Cardiac septum (tissue), 1 donor: ENCODE measurements around the gene KIAA1217. TPM values are rescaled to one million over a fixed set of nuclear protein-coding genes. Genes with fewer than 3 reads are reported as not detected.
"Not testable (repeated sequence)": the region's sequence is repeated elsewhere in the genome, so short reads cannot be mapped to it uniquely, and the experiment has no call there.

Experiments
- DNase-seq: peaks from one replicate; pipeline ENCODE4 v3.0.0-alpha.2; 2020; ENCODE audit warnings: low spot score
- intact Hi-C: fragments of 100-400 bp; cut with DNase I; formaldehyde crosslinking; loops from one replicate; pipeline ENCODE4 v1.14.0; 2022
- total RNA-seq: library from RNA; stranded (reverse); fragmentation: NEBNext Ultra II Directional; extraction: Animal tissue kit (Norgen Biotek cat#: 25700); gene quantifications from one replicate; pipeline ENCODE4 v1.2.1, GENCODE V29; 2021
- donor health status: DM: no; HTN: no; CAD: no.

The KIAA1217 gene
- total RNA-seq, 1 donor from 2014 or later, result 24.0 TPM

- intact Hi-C loops, result no loop called here
Observed at GRCh38 chr10:24310104-24310503, 101.2 kb downstream of the KIAA1217 start.

DNA sequence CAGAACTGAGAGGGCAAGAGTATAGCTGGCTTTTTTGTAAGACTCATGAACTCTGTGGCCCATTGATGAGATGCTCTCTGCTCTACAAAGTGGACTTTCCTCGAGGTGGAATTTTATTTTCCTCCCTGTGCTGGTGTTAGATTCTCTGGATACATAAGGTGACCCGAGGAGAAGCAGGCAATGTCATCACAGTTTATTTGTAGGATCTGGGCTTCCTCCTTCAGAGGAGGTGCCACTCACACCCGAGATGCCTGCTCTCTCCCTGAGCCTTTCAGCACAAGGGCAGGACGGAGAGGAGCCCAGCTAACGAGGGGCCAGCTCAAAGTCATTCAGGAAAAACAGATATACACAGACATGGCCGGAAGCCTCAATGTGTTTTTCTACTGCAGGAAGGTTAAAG lies 103.0 kb downstream of the KIAA1217 start:
- intact Hi-C loops, result no loop called here
- no peak for DNase-seq

More at GRCh38 chr10:24310104-24310503, 101.2 kb downstream of the KIAA1217 start:
- no peak for DNase-seq

GRCh38 chr10:24313283-24313682 lies 104.3 kb downstream of the KIAA1217 start:
- intact Hi-C loops, result no loop called here

GRCh38 chr10:24315211-24315610 lies 106.3 kb downstream of the KIAA1217 start:
- intact Hi-C loops, result no loop called here
- DNase-seq, result no peak

More at GRCh38 chr10:24313283-24313682, 104.3 kb downstream of the KIAA1217 start:
- no peak for DNase-seq

- intact Hi-C loops, result no loop called here
- no peak for DNase-seq
Observed at GRCh38 chr10:24318517-24318916, 109.6 kb downstream of the KIAA1217 start.

DNA sequence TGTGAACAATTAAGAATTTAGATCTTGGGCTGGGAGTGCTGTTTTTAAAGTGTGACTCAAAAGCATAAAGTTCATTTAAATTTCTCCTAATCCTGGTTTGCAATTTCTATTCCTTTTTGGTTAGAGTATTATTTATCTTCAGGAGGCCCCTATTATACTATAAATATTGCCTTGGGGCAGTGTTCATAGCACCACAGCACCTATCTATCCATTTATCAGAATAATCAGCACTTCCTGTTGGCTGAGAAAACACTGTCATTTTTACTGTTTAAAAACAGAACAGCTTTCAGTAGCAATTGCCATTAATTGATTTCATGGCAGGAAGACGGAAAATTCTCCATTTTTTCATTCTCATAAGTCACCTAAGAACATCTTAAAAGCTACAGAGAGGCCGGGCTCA lies 111.4 kb downstream of the KIAA1217 start:
- no peak for DNase-seq
- intact Hi-C loops, result no loop called here

DNA sequence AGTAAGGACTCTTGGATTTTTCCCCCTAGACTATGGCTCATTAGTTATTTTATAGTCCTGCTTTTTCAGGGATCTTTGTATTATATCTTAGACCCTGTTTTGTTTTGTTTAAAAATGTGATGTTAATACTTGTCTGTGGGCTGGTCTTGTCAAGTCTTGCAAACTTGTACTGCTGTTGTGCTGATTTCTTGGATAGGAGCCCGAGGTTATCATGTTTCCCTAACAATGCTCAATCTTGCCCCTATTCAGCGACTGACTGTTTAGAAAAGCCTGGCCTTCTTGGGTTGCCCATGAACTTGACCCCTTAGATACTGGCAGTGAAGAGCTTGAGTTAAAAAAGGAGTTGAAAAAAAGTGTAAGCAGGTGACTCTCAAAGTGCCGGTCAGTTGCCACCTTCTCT lies 115.7 kb downstream of the KIAA1217 start:
- DNase-seq, result no peak
- intact Hi-C loops, result no loop called here

- no peak for DNase-seq
- intact Hi-C loops, result no loop called here
Observed at GRCh38 chr10:24331457-24331856, 122.5 kb downstream of the KIAA1217 start.

- intact Hi-C loops, result no loop called here
- no peak for DNase-seq
Observed at GRCh38 chr10:24333736-24334135, 124.8 kb downstream of the KIAA1217 start.

DNA sequence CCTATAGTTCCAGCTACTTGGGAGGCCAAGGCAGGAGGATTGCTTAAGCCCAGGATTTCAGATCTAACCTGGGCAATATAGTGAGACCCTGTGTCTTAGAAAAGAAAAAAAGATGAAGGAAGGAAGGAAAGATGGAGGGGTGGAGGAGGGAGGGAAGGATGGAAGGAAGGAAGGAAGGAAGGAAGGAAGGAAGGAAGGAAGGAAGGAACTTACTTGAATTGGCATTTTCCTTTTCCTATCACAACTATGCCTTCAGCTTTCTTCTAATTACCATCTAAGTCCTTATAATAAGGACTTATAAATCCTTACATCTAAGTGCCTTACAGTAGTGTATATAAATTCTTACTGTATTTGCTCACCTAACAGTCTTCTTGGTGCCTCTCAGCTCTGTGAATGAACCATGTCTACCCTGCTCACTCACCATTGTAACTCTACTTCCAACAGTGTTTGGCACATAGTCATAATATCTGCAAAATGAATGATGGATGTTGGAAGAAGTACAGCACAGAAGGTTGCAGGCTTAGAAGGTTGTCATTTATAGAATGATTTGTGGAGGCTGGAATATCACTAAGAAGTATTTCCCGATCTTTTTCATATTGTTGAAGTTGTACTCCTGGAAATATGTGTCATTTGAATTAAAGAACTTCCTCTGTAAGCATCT lies 125.5 kb downstream of the KIAA1217 start:
- no peak for DNase-seq
- intact Hi-C loops, result no loop called here

DNA sequence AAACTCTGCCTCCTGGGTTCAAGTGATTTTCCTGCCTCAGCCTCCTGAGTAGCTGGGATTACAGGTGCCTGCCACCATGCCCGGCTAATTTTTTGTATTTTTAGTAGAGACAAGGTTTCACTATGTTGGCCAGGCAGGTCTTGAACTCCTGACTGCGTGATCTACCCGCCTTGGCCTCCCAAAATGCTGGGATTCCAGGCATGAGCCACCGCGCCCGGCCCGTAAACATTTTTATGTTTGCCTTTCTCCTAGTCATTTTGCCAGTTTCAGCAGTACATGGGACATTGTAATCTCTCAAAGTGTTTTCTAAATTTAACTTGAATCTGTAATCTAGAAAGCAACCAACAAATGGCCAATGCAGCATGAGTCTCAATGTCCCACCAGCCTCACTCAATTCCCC lies 128.8 kb downstream of the KIAA1217 start:
- intact Hi-C loops, result not testable (repeated sequence)

DNA sequence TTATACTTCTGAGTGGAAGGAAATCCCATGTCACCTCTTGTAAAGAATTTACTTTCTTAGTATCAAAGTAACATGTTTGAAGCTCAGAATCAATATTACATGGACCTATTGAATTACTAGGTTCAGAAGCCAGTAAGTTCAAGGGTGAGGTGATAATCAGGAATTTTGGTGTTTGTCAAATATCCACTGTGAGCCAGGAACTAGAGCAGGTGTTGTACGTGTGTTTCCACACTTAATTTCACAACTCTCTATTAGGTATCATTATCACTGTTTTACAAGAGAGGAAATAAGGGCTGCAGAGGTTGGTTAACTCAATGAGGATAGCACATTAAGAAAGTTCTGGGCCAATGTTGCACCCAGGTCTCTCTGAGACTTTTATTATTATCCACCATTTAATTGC lies 130.4 kb downstream of the KIAA1217 start:
- intact Hi-C loops, result no loop called here
- no peak for DNase-seq

More for the DNA sequence above, 128.8 kb downstream of the KIAA1217 start:
- not testable (repeated sequence) for DNase-seq

DNA sequence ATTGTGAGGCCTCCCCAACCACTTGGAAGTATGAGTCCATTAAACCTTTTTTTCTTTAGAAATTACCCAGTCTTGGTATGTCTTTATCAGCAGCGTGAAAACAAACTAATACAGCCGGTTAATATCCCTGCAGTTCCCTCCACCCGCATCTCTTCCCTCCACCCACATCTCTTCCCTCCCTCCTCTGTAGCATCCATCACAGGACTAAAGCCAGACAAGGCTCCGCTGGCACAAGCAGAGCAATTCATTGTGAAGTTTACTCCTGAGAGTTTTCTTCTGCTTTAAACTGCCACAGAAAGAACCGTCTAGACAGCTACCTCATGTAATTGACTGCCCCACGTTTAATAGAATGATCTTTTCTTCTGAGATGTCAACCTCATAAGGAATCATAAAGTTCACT lies 131.5 kb downstream of the KIAA1217 start:
- no peak for DNase-seq
- intact Hi-C loops, result loop anchor here (10.0 kb wide), 1 partner anchor 126 kb away; no protein-coding TSS in a partner anchor

DNA sequence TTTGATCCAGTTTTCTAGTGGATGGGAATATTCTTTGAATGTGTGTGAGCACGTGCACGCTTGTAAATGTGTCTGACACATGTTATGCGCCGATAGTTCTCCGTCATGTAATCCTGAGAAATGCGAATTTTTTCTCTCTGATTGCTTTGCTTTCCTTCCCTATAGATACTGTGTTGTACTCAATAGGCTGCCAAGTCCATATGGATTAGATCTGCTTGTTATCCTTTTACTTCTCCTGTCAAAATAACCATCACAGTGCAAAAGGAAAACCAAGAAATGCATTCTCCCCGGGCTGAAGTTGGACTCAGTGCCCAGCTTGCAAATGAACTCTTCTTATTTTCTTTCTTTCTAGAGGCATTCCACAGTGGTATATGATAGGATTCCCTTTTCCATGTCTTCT lies 131.9 kb downstream of the KIAA1217 start:
- intact Hi-C loops, result loop anchor here (10.0 kb wide), 1 partner anchor 126 kb away; no protein-coding TSS in a partner anchor
- DNase-seq, result no peak

- intact Hi-C loops, result loop anchor here (10.0 kb wide), 1 partner anchor 127 kb away; no protein-coding TSS in a partner anchor
- no peak for DNase-seq
Observed at GRCh38 chr10:24341371-24341770, 132.4 kb downstream of the KIAA1217 start.

DNA sequence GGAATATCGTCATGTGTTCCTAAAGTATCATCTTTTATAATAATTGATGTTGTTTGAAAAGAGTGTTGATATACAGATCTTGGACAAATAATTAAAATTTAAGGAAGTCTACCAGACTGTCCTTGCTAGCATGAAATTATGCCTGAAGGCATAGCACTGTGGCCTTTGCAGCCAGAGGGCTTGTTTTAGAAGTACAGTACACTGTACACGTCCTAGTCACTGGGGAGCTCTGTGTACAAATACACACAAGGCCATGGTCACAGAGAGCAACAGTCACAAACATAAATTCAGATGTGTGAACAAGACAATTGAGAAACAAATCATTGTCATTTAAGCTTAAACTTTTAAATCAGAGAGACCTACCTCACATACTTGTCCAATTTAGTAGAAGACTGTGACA lies 133.0 kb downstream of the KIAA1217 start:
- DNase-seq, result no peak
- intact Hi-C loops, result loop anchor here (10.0 kb wide), 1 partner anchor 127 kb away; no protein-coding TSS in a partner anchor

DNA sequence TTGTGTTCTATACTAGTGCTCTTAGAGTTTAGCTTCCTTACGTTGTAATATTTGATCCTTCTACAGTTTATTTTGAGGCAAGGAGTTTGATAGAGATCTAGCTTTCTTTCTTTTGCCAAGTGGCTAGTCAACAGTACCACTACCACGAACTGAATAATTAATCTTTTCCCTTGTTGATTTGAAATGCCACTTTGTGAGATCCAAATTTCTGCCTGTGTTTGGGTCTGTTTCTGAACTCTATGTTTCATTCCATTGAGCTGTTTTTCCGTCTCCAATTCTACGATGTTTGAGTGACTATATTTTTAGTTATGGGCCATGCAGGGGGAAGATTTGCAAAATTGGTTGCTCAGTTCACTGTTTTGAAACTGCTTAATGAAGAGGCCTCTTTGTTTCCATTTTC lies 134.7 kb downstream of the KIAA1217 start:
- intact Hi-C loops, result loop anchor here (10.0 kb wide), 1 partner anchor 129 kb away; no protein-coding TSS in a partner anchor
- DNase-seq, result no peak

DNA sequence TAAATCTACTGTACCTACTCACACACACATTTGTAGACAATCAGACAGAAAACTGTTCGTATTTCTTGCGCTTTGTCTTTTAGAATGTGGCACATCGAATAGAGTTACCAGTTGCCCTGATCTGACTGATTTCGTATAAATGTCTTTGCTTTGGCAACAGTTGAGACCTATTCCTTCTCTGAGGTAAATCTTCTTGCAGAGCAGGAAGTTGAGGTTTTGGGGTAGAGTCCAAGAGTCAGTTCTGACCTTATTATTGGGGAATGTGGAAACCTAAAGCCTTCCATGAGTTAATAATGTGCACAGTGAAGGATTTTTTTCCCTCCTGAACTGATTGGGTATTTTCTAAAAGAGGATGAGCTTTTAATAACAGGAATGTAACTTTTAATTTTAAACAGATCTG lies 135.3 kb downstream of the KIAA1217 start:
- intact Hi-C loops, result loop anchor here (10.0 kb wide), 1 partner anchor 129 kb away; no protein-coding TSS in a partner anchor
- no peak for DNase-seq

GRCh38 chr10:24344695-24345463 lies 135.9 kb downstream of the KIAA1217 start:
- intact Hi-C loops, result loop anchor here (10.0 kb wide), 1 partner anchor 130 kb away; no protein-coding TSS in a partner anchor
- no peak for DNase-seq

GRCh38 chr10:24346877-24347519 lies 138.1 kb downstream of the KIAA1217 start:
- intact Hi-C loops, result loop anchor here (10.0 kb wide), 1 partner anchor 132 kb away; no protein-coding TSS in a partner anchor

More at GRCh38 chr10:24346877-24347519, 138.1 kb downstream of the KIAA1217 start:
- no peak for DNase-seq
